OCI-LY1 (cell line): Measurements from ENCODE around the gene MYO1G.

ENCODE experiments used
- H2AFZ ChIP-seq: fragments of 200-600 bp; sonication (generic), shearing (Covaris generic); 2 replicates; pipeline ENCODE4 v1.6.0; 2014; ENCODE audit warnings: antibody characterized with exemption, mild to moderate bottlenecking, low read length
- H3F3A ChIP-seq: fragments of 200-600 bp; sonication (generic), shearing (Covaris generic); 2 replicates; pipeline ENCODE4 v1.6.0; 2014; ENCODE audit warnings: mild to moderate bottlenecking, antibody characterized with exemption, low read length, moderate library complexity; ENCODE audit not compliant: insufficient read depth
- H3K27ac ChIP-seq: fragments of 200-600 bp; sonication (generic); 2 replicates; pipeline ENCODE4 v1.5.1; 2014; ENCODE audit warnings: low read length, mixed run types, mild to moderate bottlenecking, low read depth; ENCODE audit not compliant: poor library complexity, severe bottlenecking
- H3K27me3 ChIP-seq: fragments of 200-600 bp; sonication (generic); 2 replicates; pipeline ENCODE4 v1.6.0; 2014; ENCODE audit warnings: antibody characterized with exemption, mild to moderate bottlenecking, low read length, moderate library complexity; ENCODE audit not compliant: insufficient read depth
- H3K36me3 ChIP-seq: fragments of 200-600 bp; sonication (generic); 2 replicates; pipeline ENCODE4 v1.6.1; 2014; ENCODE audit warnings: mild to moderate bottlenecking, antibody characterized with exemption, low read length, moderate library complexity, mixed read lengths; ENCODE audit not compliant: insufficient read depth
- H3K4me1 ChIP-seq: fragments of 200-600 bp; sonication (generic); 2 replicates; pipeline ENCODE4 v1.5.1; 2014; ENCODE audit warnings: mild to moderate bottlenecking, low read length, moderate library complexity; ENCODE audit not compliant: insufficient read depth, severe bottlenecking
- H3K4me2 ChIP-seq: fragments of 200-600 bp; sonication (generic), shearing (Covaris generic); 2 replicates; pipeline ENCODE4 v1.6.1; 2014; ENCODE audit warnings: low read length
- H3K4me3 ChIP-seq: fragments of 200-600 bp; sonication (generic); 2 replicates; pipeline ENCODE4 v1.5.1; 2014; ENCODE audit warnings: low read length, low read depth, mild to moderate bottlenecking, mixed read lengths; ENCODE audit not compliant: poor library complexity, severe bottlenecking
- H3K79me2 ChIP-seq: fragments of 200-600 bp; shearing (Covaris generic); 2 replicates; pipeline ENCODE4 v1.6.1; 2016; ENCODE audit warnings: mixed run types, low read length, mixed read lengths; ENCODE audit not compliant: insufficient read depth
- H3K9ac ChIP-seq: fragments of 200-600 bp; sonication (generic), shearing (Covaris generic); 2 replicates; pipeline ENCODE4 v1.6.1; 2014; ENCODE audit warnings: mild to moderate bottlenecking, low read length, mixed read lengths
- H3K9me2 ChIP-seq: fragments of 200-600 bp; sonication (generic), shearing (Covaris generic); 2 replicates; pipeline ENCODE4 v1.6.1; 2014; ENCODE audit warnings: low read depth, mild to moderate bottlenecking, low read length, mixed read lengths
- H3K9me3 ChIP-seq: fragments of 200-600 bp; shearing (Covaris generic); 2 replicates; pipeline ENCODE4 v1.6.1; 2014; ENCODE audit warnings: low read length, mixed read lengths
- H4K20me1 ChIP-seq: fragments of 200-600 bp; sonication (generic), shearing (Covaris generic); 2 replicates; pipeline ENCODE4 v1.6.0; 2016; ENCODE audit warnings: mild to moderate bottlenecking, low read length; ENCODE audit not compliant: insufficient read depth
- CTCF ChIP-seq: fragments of 200-600 bp; sonication (generic), shearing (Covaris generic); IDR thresholded peaks from 2 replicates; pipeline ENCODE4 v1.5.1; 2017; ENCODE audit warnings: mild to moderate bottlenecking, antibody characterized with exemption, low read length, moderate library complexity, mixed read lengths
- EZH2 ChIP-seq: fragments of 200-600 bp; sonication (generic), shearing (Covaris generic); IDR thresholded peaks from 2 replicates; pipeline ENCODE4 v1.8.0; 2017; ENCODE audit warnings: borderline replicate concordance, mixed run types, mild to moderate bottlenecking, antibody characterized with exemption, low read length, moderate library complexity, mixed read lengths

Gene MYO1G

GRCh38 chr7:44949303-44949702 lies 29.5 kb downstream of the MYO1G start:
- TF ChIP-seq EZH2, result no peak
- TF ChIP-seq CTCF, result no peak
- H3K36me3 ChIP-seq, result no peaks in the 10 kb centered on the region
- no peaks in the 10 kb centered on the region for H3F3A ChIP-seq
- H3K9ac ChIP-seq, result no peak overlapping the region
- H3K27ac ChIP-seq, result no peak overlapping the region
- H3K4me2 ChIP-seq, result no peak overlapping the region
- H3K9me2 ChIP-seq, result no peaks in the 10 kb centered on the region
- no peaks in the 10 kb centered on the region for H4K20me1 ChIP-seq
- H3K4me1 ChIP-seq, result no peaks in the 10 kb centered on the region
- H3K4me3 ChIP-seq, result no peak overlapping the region
- H2AFZ ChIP-seq, result no peak overlapping the region
- no peaks in the 10 kb centered on the region for H3K79me2 ChIP-seq
- H3K9me3 ChIP-seq, result 0 out of 2 replicates have a peak, but pooled peaks cover 2% of the 10 kb centered on the region
- peaks cover 3% of the 10 kb centered on the region; the same call in 1 of the 2 replicates for H3K27me3 ChIP-seq

- no peaks in the 10 kb centered on the region for H3K9me3 ChIP-seq
- H3K4me2 ChIP-seq, result no peak overlapping the region
- no peaks in the 10 kb centered on the region for H4K20me1 ChIP-seq
- TF ChIP-seq CTCF (no peak), EZH2 (no peak)
- no peaks in the 10 kb centered on the region for H3K4me1 ChIP-seq
- H2AFZ ChIP-seq, result no peak overlapping the region
- no peak overlapping the region for H3K9ac ChIP-seq
- H3K9me2 ChIP-seq, result no peaks in the 10 kb centered on the region
- no peaks in the 10 kb centered on the region for H3F3A ChIP-seq
- H3K4me3 ChIP-seq, result no peak overlapping the region
- no peak overlapping the region for H3K27ac ChIP-seq
- H3K36me3 ChIP-seq, result no peaks in the 10 kb centered on the region
- no peaks in the 10 kb centered on the region for H3K27me3 ChIP-seq
- no peaks in the 10 kb centered on the region for H3K79me2 ChIP-seq
These were observed 33.3 kb downstream of the MYO1G start for GRCh38 chr7:44945479-44945878.

- TF ChIP-seq EZH2 (no peak), CTCF (no peak)
These were observed 34.0 kb downstream of the MYO1G start for GRCh38 chr7:44944821-44945220.

More at GRCh38 chr7:44944821-44945220, 34.0 kb downstream of the MYO1G start:
- H3K4me1 ChIP-seq, result no peaks in the 10 kb centered on the region
- no peak overlapping the region for H3K4me3 ChIP-seq
- no peak overlapping the region for H3K4me2 ChIP-seq
- no peak overlapping the region for H3K9ac ChIP-seq
- no peak overlapping the region for H2AFZ ChIP-seq
- H3K79me2 ChIP-seq, result no peaks in the 10 kb centered on the region
- no peaks in the 10 kb centered on the region for H3F3A ChIP-seq
- H4K20me1 ChIP-seq, result no peaks in the 10 kb centered on the region
- no peaks in the 10 kb centered on the region for H3K9me3 ChIP-seq
- H3K27ac ChIP-seq, result no peak overlapping the region
- no peaks in the 10 kb centered on the region for H3K9me2 ChIP-seq
- no peaks in the 10 kb centered on the region for H3K36me3 ChIP-seq
- no peaks in the 10 kb centered on the region for H3K27me3 ChIP-seq
